GM21737 (cell line): ENCODE measurements around the gene RBM18.

Experiments used
- ATAC-seq: cut with Tn5 transposase; IDR thresholded peaks from one replicate; pipeline ENCODE4 v1.9.1; 2021; ENCODE audit warnings: mild to moderate bottlenecking, moderate library complexity; ENCODE audit not compliant: unreplicated experiment

The RBM18 gene

DNA sequence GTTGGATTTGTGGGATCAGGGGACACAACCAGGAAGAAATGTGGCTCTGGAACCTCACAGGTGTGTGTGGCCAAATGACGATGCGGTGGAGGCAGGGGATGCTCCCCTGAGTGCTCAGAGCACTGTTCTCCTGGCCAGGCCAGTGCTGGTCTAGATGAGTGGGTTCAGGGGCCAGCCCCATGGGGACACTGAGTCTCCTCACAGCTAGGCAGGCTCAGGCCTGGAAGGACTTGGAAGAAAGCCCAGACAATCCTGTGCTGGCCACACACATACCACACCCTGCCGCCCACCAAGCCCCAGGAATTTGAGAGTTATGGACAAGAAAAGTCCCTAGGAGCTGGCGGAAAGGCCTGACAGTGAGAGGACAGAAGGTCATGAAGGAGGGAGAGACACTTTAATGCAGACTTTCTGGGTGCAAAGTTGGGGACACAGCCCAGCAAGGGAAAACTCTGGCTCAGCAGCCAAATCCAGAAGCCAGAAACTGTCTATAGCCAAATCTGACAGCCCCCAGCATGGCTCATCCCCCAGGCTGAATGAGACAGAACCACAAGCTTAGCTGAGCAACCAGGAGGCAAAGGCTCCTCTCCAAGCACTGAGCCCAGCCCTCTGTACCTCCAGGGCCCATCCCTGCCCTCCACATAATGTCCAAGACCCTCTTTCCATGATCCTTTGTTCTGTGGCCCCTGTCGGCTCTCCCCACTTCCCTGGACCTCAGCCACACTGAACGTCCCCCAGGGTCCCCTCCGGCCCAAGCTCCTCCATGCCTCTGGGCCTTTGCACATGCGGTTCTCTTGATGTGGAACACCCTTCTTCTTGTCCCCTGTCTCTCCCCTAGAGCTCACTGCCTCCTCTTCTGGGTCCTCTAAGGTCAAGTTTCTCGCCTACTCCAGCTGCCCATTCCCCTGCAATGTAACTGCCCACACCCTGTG lies 58.3 kb downstream of the RBM18 start:
- no peak for ATAC-seq

DNA sequence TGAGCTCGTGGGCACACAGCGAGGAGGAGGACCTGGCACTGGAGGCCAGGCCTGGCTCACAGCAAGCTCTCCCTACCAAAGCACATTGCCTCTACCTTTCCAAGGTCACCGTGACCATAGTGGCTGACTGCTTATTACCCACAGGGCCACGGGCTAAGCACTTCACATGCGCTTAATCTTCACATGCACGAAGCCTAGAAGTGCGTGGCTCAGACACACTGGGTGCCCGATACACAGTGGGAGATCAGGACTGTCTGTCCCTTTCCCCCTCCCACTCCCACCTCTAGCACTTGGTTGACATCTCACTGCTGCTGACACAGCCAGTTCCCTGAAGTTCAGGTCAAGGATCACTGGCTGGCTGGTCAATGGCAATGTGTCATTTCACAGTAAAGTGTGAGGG lies 59.5 kb downstream of the RBM18 start:
- no peak for ATAC-seq

DNA sequence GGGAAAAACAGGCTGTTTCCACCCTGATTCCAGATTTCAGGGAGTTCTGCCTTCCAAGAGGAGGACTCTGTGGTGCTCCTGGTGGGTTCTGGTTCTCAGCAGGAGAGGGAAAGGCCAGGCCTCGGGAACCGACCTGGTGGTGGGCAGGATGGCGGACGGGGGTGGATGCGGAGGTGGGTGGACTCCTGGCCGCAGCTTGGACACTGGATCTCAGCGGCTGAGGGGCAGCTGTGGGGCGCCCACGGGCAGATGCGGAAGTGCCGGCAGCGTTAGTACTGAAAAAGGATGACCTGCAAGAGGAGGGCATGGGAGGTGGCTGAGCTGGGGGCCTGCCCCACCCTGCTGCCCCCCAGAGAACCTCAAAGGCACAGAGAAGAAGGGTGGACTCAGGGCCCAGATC lies 60.1 kb downstream of the RBM18 start:
- no peak for ATAC-seq

DNA sequence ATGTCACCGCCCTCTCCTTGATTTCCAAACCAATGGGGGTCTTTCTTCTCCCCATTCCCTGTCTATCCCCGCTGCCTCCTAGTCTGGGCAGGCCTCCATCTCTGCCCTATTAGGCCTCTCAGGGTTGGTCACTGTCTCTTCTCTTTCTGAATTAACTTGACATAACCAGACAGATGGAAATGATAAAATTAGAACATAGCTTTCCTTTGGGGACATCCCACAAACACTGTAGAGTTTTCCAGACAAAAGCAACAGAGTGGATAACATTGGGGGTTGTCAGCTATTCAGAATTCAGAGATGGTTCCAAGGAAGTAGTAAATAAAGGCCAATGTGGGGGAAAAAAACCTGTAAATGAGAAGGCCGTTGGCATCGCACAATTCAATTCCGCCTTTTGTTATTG lies 60.6 kb downstream of the RBM18 start:
- ATAC-seq = no peak

DNA sequence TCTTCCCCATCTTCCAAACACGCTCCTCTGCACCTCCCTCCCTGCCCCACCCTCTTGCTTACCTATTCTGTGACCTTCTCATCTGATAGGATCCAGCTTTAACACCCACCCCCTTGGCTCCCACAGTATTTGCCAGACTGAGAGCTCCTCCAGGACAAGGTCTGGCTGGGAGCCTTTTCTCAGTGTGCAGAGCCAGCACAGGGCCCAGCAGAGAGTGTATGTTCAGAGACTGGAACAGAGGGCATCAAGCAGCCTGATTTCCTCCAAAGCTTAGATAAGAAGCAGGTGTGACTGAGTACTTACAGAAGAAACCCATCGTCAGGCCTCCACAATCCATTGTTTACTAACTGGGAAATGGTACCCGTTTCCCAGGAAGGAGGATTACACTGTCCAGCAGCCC lies 62.5 kb downstream of the RBM18 start:
- no peak for ATAC-seq

DNA sequence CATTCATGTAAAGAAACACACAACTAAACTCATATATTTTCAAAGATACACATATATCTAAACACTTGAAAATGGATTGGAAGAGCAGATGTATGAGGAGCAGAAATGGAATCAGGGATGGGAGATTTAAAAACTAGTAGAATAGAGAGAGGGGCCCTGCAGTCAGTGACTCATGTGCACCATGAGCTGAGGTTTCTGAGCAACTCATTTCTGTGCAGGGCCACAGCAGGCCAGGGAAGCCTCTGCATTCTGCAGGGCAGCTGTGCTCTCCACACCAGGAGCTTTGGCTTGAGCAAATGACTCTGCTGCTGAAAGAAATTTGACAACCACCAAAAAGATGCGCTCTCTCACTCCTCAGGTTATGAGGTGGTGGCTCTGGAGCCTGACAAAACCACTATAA lies 63.0 kb downstream of the RBM18 start:
- ATAC-seq = no peak

DNA sequence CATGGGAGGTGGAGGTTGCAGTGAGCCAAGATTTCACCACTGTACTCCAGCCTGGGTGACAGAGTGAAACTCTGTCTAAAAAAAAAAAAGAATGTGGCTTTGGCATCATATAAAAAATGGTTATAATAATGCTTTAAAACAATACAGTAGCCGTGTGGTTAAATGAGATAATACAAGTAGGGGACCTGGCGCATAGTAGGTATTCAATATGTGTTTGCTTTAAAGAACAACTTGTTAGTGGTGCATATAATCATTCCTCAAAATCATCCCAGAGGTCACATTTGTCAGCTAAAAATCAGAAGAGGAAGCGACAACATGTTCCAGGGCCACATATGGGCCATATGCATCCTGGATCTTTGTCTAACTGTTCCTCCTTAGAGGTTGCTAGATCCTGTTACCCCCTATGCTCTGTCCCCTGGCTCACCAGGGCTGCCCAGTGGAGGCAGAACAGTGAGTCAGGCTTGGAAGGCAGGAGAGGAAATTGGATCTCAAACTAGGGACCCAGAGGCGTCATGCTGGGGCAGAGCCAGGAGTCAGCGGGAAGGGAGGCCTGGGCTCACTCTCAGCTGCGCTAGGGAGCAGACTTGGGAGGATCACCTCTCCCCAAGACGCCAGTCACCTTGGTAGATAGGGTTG lies 63.6 kb downstream of the RBM18 start:
- no peak for ATAC-seq

DNA sequence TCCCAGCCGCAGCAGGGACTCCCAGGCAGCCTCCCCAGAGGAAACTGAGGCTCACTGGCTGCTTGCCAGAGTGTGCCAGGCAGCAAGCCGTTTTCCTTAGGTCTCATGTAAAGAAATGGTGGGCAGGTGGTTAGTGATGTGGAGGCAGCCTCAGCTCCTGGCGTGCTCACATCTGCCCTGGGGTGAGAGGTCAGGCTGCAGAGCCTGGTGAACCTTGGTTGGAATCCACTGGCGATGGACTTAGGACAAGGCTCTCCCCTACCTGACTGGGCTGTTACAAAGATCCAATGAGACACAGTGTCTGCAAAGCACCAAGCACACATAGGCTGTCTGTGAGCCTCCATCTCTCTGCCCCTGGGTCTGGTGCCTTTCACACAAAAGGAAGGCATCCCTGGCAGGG lies 66.8 kb downstream of the RBM18 start:
- no peak for ATAC-seq

DNA sequence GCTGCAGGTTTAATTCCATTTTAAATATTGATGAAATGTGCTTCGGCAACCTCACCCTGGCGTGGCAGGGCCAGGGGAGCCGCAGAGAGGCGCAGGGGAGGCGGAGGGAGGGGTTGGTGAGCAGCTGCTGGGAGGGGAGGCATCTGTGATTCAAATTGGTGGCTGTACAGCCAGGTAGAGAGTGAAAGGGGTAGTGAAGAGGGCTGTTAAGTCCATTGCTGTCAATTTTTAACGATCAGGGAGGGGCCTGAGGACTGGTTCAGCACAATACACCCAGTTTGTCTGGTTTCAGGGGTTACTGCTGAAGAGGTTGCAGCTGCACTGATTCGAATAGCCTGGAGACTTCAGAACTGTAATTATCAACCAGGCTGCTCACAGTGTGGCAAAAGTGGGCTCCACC lies 67.2 kb downstream of the RBM18 start:
- ATAC-seq = no peak

DNA sequence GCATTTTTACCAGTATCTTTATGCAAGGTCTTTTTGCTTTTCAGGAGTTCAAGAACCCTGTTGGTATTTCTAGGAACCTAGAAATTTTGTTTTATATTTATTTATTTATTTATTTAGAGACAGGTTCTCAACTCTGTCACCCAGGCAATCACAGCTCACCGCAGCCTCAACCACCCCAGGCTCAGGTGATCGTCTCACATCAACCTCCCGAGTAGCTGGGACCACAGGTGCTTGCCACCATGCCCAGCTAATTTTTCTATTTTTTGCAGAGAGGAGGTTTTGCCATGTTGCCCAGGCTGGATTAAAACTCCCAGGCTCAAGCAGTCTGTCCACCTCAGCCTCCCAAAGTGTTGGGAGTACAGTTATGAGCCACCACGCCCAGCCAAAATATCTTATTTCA lies 68.8 kb downstream of the RBM18 start:
- no peak for ATAC-seq

DNA sequence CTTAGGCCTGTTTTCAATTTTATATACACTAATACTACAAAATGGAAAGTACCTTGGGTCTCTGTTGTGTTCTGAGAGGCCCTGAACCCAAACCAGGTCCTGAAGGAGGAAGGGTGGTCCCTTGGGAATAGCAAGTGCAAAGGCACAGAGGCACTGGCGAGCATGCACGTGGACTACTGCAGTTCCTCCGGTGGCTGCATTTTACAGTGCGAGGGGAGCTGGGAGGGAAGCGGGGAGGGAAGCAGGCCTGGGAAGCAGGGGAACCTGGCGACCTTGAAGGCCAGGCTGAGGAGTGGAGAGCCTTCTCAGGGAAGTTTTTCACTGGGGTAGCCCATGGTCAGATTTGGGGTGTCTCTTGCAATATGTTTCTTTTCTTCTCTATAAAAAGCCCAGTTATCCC lies 71.0 kb downstream of the RBM18 start:
- no peak for ATAC-seq

DNA sequence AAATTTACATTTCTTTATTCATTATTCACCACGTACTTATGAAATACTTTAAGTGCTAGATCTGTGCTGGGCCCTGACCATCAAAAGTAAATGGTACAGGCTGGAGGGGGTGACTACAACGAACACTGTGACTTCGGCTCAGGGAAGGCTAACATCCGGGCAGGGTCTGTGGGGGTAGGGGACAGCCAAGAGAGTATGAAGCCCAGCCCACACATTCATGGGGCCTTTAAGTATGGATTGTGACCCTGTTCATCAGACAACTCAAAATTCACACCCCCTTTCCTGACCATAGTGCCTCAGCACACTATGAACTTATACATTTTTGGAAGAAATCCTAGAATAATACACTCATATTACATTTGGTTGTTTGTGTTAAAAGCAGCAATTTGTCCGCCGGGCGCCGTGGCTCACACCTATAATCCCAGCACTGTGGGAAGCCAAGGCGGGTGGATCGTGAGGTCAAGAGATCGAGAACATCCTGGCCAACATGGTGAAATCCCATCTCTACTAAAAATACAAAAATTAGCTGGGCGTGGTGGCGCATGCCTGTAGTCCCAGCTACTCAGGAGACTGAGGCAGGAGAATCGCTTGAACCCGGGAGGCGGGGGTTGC lies 71.6 kb downstream of the RBM18 start:
- ATAC-seq = no peak

DNA sequence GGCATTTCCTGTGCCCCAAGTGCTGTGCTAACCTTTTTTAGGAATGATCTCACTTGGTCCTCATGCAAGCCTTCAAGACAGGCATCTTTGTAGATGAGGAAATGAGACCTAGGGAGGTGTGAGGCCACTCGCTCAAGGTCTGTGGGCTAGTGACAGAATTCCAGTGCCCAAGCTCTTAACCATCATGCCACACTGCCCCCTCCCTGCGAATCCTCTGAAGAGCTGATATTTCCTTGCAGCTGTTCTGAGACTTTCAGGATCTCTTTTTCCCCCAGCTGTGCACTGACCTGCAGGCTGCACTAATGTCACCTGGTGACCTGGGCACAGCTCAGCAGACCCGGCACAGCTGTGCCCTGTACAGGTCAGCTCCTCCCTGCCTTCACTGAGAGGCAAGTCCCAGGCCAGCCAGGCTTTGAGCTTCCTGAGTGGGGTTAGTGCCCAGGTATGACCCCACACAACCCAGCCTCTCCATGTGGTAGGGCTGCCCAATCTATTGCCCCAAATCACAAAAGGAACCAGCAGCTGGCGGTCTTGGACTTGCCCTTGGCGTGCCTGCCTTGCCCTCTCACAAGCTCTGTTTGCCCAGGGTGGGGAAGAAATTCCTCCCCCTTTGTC lies 72.3 kb downstream of the RBM18 start:
- ATAC-seq = no peak

DNA sequence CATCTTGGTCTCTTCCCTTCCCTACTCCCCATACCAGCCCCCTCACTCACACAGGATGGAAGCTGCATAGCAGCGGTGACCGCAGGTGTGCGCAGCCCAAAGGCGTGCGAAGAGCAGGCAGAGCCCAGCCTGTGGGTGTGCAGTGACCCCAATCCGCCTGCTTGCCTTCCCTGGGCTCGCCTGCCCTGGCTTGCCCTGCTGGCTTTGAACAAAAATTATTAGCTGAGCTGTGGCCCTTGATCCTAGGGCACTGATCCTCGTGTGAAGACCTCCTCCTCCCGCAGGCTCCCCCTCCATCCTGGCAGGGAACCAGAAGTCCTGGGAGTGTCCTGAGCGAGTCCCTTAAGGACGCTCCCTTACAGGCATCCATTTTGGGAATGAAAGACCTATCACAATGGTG lies 73.1 kb downstream of the RBM18 start:
- ATAC-seq = no peak

DNA sequence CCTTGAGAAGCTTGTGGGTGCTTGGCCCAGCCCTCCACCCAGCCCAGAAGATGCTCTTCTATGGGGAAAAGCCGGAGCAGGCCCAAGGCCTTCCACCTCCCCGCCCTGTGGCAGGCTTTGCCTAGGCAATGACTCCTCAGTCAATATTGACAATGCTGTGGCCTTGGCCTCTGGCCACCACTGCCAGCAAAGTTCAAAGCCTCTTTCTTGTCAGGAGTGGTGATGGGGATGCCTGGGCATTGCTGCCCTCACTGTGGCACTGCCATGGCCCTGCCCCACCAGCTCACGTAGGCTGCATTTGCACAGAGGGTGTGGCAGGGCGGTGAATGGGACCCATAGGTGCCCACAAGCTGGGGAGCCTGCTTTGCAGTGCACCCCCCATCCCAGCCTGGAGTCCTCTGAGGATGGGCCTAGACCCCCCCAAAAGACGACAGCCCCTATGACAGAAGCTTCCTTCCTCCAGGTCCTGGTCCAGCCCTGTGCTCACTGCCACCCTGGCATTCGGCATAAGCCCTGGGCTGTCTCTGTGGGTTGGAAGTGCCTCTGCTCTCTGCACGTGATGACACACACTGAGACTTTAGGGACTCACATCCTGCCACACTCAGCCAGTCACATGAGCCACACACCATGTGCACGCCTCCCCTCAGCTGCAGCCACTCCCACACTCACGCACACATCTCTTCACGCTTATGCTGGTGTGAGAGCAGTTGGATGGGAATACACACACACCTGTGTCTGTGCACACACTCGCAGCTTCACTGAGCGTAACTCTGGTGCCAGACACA lies 73.9 kb downstream of the RBM18 start:
- no peak for ATAC-seq

DNA sequence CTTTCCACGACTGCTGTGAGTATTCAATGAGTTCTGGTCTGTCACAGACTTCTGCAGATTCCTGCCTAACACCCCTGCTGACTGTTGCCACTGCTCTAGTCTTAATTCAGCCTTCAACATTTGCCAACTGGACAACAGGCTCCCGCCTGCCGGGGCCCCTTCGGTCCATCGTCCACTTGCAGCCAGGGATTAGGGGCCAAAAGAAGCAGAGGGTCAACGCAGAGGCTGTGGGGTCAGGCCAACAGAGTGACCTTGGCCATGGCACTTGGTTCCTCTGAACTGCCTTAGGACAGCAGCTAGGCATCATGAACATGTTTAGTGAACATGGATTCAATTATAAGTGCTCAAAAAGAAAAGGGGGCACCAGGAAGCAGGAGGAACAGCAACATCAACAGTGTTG lies 76.3 kb downstream of the RBM18 start:
- ATAC-seq = no peak
